ENCODE data around the gene THOC1.

GRCh38 chr18:260547-260946, 7.3 kb downstream of the THOC1 start:
- TF ChIP-seq POLR2AphosphoS5 (IDR thresholded peaks at IDR 0.05; ENCODE audit: low read depth, low read length) (no peak), CTCF (IDR thresholded peaks at IDR 0.05) (no peak), TCF7L2 (IDR thresholded peaks at IDR 0.05; ENCODE audit: low read depth, low read length) (no peak), SIN3A (IDR thresholded peaks at IDR 0.05; ENCODE audit: borderline replicate concordance, insufficient read depth, low read depth, low read length) (no peak)

All from Panc1 (cell line).